Measurements from ENCODE around the gene GNA12.

Gene GNA12

GRCh38 chr7:2805213-2805944 is 38.7 kb downstream of the GNA12 start:
- in situ Hi-C loops (cut with HindIII; ENCODE audit: low sequenced_read_pairs) = loop anchor here (10.0 kb wide), 2 partner anchors 59 to 241 kb away; no protein-coding TSS in a partner anchor

GRCh38 chr7:2804227-2804763 is 39.8 kb downstream of the GNA12 start:
- in situ Hi-C loops (cut with HindIII; ENCODE audit: low sequenced_read_pairs) = loop anchor here (10.0 kb wide), 2 partner anchors 61 to 239 kb away; no protein-coding TSS in a partner anchor

DNA sequence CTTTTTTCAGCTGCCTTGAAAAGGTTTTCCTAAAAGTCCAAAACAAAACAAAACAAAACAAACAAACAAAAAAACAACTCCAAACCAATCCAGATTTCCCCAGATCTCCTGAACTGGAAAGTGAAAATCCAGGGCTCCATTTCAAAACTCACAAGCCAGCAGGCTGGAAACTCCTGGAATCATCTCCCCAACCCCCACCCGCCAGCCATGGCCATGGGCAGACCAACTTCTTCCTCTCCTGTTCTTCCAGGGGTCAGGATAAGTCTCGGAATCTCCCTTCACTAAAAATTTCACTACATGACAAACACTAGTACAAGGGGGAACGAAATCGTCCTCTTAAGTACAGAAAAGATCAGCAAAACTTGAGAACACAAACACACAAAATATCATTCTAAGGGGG is 40.4 kb downstream of the GNA12 start:
- in situ Hi-C loops (cut with HindIII; ENCODE audit: low sequenced_read_pairs) = loop anchor here (10.0 kb wide), 2 partner anchors 61 to 239 kb away; no protein-coding TSS in a partner anchor

GRCh38 chr7:2803342-2803692 is 40.8 kb downstream of the GNA12 start:
- in situ Hi-C loops (cut with HindIII; ENCODE audit: low sequenced_read_pairs) = loop anchor here (10.0 kb wide), 2 partner anchors 61 to 239 kb away; no protein-coding TSS in a partner anchor

GRCh38 chr7:2802504-2803341 is 41.4 kb downstream of the GNA12 start:
- in situ Hi-C loops (cut with HindIII; ENCODE audit: low sequenced_read_pairs) = loop anchor here (10.0 kb wide), 2 partner anchors 62 to 238 kb away; no protein-coding TSS in a partner anchor

DNA sequence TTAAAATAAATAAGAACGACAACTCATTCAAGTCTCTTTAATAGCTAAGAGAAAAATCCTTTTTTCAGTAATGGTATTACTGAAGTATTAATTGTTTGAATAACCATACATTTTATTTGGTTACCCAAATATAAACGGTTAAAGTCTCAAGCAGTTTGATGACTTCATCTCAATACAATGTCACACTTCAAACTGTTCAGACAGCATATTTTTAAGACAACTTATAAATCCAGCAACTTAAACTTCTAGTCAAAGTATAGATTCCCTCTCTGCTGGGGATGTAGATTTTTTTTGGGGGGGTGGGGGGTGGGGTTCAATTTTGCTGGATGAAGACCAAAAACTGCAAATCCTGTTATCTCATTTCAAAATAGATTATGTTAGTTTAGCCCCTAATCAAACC is 42.0 kb downstream of the GNA12 start:
- in situ Hi-C loops (cut with HindIII; ENCODE audit: low sequenced_read_pairs) = loop anchor here (10.0 kb wide), 2 partner anchors 63 to 237 kb away; no protein-coding TSS in a partner anchor

DNA sequence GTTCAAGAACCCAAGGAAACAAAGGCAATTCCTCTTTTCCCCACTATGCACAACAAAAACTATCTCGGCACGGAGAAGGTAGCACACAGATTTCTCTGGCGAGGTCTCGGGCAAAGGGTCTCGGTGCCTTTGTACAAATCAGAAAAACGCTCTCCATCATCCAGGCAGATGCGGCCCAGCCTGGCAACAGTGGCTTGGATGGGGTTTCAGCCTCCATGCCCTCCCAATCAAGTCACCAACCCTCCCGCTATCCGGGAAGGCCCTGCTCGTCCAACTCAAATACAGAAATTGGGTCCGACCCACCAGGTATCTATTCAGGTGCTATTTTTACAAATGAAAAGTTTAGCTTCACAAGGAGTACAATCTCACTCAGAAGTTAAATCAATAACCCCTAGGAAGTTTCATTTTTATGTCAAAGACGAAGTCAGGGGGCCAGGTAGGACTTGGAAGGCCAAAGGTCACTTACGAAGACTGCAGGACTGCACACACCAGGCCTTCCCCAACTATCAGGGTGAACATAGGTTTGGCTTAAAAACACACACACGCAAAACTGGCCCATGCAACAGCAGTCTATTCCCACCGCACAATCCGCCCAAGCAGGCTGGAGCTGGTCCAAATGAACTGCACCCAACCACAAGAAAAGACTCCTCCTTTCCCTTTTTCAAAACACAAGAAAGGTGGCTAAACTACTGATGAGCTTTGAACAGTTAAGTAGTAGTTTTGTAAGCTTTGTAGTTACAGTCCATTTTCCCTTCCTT is 43.0 kb downstream of the GNA12 start:
- in situ Hi-C loops (cut with HindIII; ENCODE audit: low sequenced_read_pairs) = loop anchor here (10.0 kb wide), 2 partner anchors 64 to 236 kb away; no protein-coding TSS in a partner anchor

- in situ Hi-C loops (cut with HindIII; ENCODE audit: low sequenced_read_pairs) = loop anchor here (10.0 kb wide), 2 partner anchors 64 to 236 kb away; no protein-coding TSS in a partner anchor
Measured at GRCh38 chr7:2800220-2800930, 43.7 kb downstream of the GNA12 start.

GRCh38 chr7:2799253-2799652 is 44.9 kb downstream of the GNA12 start:
- in situ Hi-C loops (cut with HindIII; ENCODE audit: low sequenced_read_pairs) = no loop called here

GRCh38 chr7:2798669-2799068 is 45.4 kb downstream of the GNA12 start:
- in situ Hi-C loops (cut with HindIII; ENCODE audit: low sequenced_read_pairs) = no loop called here

- in situ Hi-C loops (cut with HindIII; ENCODE audit: low sequenced_read_pairs) = no loop called here
Measured at GRCh38 chr7:2796358-2797352, 47.5 kb downstream of the GNA12 start.

- in situ Hi-C loops (cut with HindIII; ENCODE audit: low sequenced_read_pairs) = no loop called here
Measured at GRCh38 chr7:2795906-2796305, 48.2 kb downstream of the GNA12 start.

GRCh38 chr7:2794836-2795636 is 49.1 kb downstream of the GNA12 start:
- in situ Hi-C loops (cut with HindIII; ENCODE audit: low sequenced_read_pairs) = loop anchor here (5.0 kb wide), 1 partner anchor 68 kb away; no protein-coding TSS in a partner anchor

DNA sequence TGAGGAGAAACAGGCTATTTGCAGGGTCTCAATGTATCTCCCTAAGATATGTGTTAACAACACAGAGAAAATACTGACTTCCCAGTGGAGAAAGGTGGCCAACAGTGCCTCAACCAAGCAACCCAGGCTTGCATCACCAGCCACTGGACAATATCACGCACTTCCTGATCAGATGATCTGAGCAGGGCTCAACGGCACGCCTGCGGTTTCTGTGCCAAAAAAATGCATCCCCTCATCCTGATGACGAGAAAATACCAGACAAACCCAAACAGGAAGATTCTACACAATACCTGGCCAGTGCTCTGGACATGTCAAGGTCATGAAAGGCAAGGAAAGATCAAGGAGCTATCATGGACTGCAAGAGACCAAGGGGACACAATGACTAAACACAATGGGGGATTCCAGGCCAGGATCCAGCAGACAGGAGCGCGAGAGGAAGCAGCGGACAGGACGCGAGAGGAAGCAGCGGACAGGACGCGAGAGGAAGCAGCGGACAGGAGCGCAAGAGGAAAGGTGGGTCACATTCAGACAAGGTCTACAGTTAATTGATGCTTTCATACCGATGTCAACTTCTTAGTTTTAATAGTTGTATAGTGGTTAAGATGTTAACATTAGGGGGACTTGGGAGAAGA is 51.1 kb downstream of the GNA12 start:
- in situ Hi-C loops (cut with HindIII; ENCODE audit: low sequenced_read_pairs) = loop anchor here (5.0 kb wide), 1 partner anchor 66 kb away; no protein-coding TSS in a partner anchor

DNA sequence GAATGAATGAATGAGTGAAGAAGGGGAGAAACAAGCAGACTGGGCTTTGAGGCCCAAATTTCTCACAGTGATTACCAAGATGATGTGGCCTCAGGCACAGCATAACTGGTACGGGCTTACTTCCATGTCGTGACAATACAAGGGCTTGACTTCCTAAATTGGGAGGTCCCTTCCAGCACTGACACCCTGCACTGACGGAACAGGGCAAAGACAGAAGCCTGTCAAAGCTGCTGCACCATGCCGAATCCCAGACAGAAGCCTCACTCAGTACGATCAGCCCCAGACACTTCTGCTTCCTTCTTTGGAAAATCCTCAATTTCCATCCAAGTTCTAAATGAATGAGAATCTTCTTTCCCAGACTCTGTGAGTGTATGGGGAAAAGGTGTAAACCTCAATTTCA is 51.9 kb downstream of the GNA12 start:
- in situ Hi-C loops (cut with HindIII; ENCODE audit: low sequenced_read_pairs) = loop anchor here (5.0 kb wide), 1 partner anchor 65 kb away; no protein-coding TSS in a partner anchor

DNA sequence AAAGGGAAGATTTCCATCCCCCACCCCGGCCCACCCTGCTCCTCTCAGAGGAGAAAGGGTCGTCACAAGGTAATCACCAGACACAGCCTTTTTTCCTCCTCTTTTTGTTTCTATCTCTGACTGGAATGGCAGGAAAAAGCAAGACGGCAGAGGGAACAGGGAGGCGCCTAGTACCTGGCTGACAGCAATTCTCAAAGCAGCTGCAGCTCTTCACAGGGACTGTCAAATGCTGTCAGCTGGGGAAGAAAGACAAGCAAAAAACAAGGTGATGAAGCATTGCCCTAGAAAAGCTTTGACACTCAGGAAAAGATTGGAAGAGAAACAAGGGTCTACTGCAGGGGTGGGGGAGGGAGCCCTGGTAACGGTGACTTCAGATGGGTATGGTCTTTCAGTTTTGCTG is 52.7 kb downstream of the GNA12 start:
- in situ Hi-C loops (cut with HindIII; ENCODE audit: low sequenced_read_pairs) = loop anchor here (5.0 kb wide), 1 partner anchor 64 kb away; no protein-coding TSS in a partner anchor

DNA sequence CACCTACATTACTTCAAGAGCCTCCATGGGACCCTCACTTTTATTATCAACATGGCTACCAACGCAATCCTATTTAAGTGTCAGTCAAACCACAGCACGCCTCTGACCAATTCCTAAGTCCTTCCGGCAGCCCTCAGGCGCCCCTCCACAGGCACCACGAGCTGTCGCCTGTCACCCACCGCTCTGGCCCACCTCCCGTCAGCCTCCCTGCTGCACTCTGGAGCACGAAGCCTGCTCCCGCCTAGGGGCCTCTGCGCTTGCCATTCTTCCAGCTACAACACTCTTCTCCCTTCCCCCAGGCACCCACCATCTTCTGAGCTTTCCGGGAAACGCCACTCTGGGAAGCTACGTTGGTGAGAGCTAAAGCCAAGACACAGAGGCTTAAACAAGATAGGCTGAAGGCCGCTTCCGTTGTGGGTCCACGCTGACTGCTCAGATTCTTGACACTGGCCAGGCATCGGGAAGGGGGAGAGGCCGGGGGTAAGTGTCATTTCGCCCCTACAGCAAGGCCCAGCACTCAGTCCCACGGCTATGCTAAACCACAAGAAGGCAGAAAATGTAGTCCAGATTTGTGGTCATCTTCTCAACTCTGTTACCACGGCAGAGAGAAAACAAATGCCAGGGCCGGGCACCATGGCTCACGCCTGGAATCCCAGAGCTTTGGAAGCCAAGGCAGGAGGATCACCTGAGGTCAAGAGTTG is 56.7 kb downstream of the GNA12 start:
- in situ Hi-C loops (cut with HindIII; ENCODE audit: low sequenced_read_pairs) = no loop called here
